Heart right ventricle (tissue), 16 donors: ENCODE data around the gene PRKAG2. TPM values are rescaled to one million over a fixed set of nuclear protein-coding genes. Genes with fewer than 3 reads are reported as not detected.

Source experiments
- ATAC-seq, 8 donors: fragments of 200-7000 bp; cut with Tn5 transposase; one replicate each; pipeline ENCODE4 v1.9.1; 2020; ENCODE audit warnings: mild to moderate bottlenecking in 8 of 8, moderate library complexity in 8 of 8, moderate number of reproducible peaks in 1 of 8
- DNase-seq, 2 donors: peaks; one replicate each; pipeline ENCODE4 v3.0.0-alpha.2; 2020
- H3K27ac ChIP-seq, 10 donors: fragments of 200-600 bp; sonication (generic) in 2 of 10; one replicate each; pipeline versions ENCODE4 v1.5.0 to v1.8.0; 2020 to 2022; ENCODE audit warnings: mild to moderate bottlenecking in 3 of 10
- H3K27me3 ChIP-seq, 7 donors: fragments of 200-600 bp; one replicate each; pipeline ENCODE4 v1.8.0; 2021 to 2022; ENCODE audit warnings: mild to moderate bottlenecking in 2 of 7
- H3K36me3 ChIP-seq, 9 donors: fragments of 200-600 bp; sonication (generic) in 1 of 9; one replicate each; pipeline versions ENCODE4 v1.5.0 to v1.8.0; 2020 to 2022; ENCODE audit warnings: mild to moderate bottlenecking in 2 of 9
- H3K4me1 ChIP-seq, 9 donors: fragments of 200-600 bp; sonication (generic) in 1 of 9; one replicate each; pipeline versions ENCODE4 v1.5.0 to v1.8.0; 2020 to 2022; ENCODE audit warnings: mild to moderate bottlenecking in 4 of 9
- H3K4me3 ChIP-seq, 10 donors: fragments of 200-600 bp; sonication (generic) in 2 of 10; one replicate each; pipeline versions ENCODE4 v1.5.0 to v1.8.0; 2020 to 2022; ENCODE audit warnings: mild to moderate bottlenecking in 7 of 10, moderate library complexity in 2 of 10
- H3K9me3 ChIP-seq, 11 donors: fragments of 200-600 bp in 10 of 11; sonication (generic) in 2 of 11; one replicate each; pipeline versions ENCODE4 v1.5.0 to v1.8.0; 2013 to 2022; ENCODE audit warnings: mild to moderate bottlenecking in 2 of 11, control low read depth in 1 of 11, moderate library complexity in 1 of 11
- WGBS, 2 donors: extraction: QIAGEN DNeasy Blood & Tissue Kit; methylation state at CpG; one replicate each; pipeline ENCODE4 v1.1.7; 2013; ENCODE audit warnings: inconsistent platforms in 1 of 2; 5-methylcytosine and 5-hydroxymethylcytosine counted together
- intact Hi-C, 10 donors: fragments of 100-400 bp; cut with DNase I; formaldehyde crosslinking; loops; one replicate each; pipeline versions ENCODE4 v1.11.1 to v1.14.2; 2022
- polyA plus RNA-seq, 2 donors: library from polyadenylated mRNA; stranded (reverse); fragments of 200-250 nt; gene quantifications; one replicate each; pipeline ENCODE4 v1.2.3, GENCODE V29; 2013
- total RNA-seq, 10 donors: library from RNA; stranded (reverse); fragmentation: NEBNext Ultra II Directional in 3 of 10; extraction: Animal tissue kit (Norgen Biotek cat#: 25700) in 3 of 10; gene quantifications; one replicate each; pipeline versions ENCODE4 v1.2.1 to v1.2.4, GENCODE V29; 2021 to 2023
- TF ChIP-seq, protein P1 (sequence below), 9 donors: fragments of 200-600 bp; sonication (generic) in 2 of 9; IDR thresholded peaks; one replicate each; pipeline versions ENCODE4 v1.5.0 to v1.8.0; 2021 to 2022; ENCODE audit warnings: antibody characterized with exemption in 9 of 9, mild to moderate bottlenecking in 5 of 9, moderate library complexity in 1 of 9
- donor health status: Arrhythmogenic right ventricular cardiomyopathy.
- donor health status: ischemic (EF 13 %, LVEDD 7.1; RV severe dilation, severe dysfunction).
- donor health status: healthy with polysubstance abuse.
- donor health status: DM: no; HTN: yes; CAD: no.
- donor health status: DM: no; HTN: no; CAD: no.
- donor health status: ischemic (EF 25% LVEDD 6.9; RV normal size, moderate dysfunction).
- donor health status: ischemic (EF 25% LVEDD 5.7; RV mildly dilated, moderate dysfunction).
- donor health status: healthy.
- donor health status: DM: yes; HTN: yes; CAD: no.
- donor health status: Ischemic cardiomyopathy.
- donor health status: ischemic (EF 35%, LVEDD 5.7; RV mildly dilated, moderate dysfunction).
- donor health status: nonischemic (EF 11% LVEDD 7.7; RV severe dilation, severe dysfunction).
- donor health status: DM: yes; HTN: yes; CAD: no.
- donor health status: PGD.
- donor health status: ischemic (EF 29% LVEDD 5.4; RV normal size, mild dysfunction).
- donor health status: nonischemic (EF 23%, LVEDD 6.1; RV moderate dilation, normal function).

PRKAG2 gene
- total and polyA plus RNA-seq, 12 donors = 52.4 to 156 (median 114) TPM

DNA sequence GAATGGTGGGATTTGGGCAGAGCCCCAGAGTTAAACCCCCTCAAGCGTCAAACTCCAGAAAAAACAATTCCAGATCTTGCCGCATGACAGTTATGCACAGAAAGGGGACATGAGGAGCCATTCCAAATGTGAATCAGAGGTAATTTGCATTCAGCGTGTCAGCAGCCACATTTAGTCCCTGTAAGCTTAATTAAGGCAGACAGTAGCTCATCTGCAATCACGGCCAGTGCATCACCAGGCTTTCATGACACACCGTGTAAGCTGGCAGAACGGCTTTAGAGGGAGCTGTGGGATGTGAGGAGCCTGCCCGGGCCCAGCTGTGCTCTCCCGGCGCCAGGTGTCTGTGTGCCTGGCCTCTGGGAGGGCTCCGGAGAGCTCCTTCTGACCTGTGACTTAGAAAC lies 18.7 kb upstream of the PRKAG2 start:
- intact Hi-C loops = no loop called here

DNA sequence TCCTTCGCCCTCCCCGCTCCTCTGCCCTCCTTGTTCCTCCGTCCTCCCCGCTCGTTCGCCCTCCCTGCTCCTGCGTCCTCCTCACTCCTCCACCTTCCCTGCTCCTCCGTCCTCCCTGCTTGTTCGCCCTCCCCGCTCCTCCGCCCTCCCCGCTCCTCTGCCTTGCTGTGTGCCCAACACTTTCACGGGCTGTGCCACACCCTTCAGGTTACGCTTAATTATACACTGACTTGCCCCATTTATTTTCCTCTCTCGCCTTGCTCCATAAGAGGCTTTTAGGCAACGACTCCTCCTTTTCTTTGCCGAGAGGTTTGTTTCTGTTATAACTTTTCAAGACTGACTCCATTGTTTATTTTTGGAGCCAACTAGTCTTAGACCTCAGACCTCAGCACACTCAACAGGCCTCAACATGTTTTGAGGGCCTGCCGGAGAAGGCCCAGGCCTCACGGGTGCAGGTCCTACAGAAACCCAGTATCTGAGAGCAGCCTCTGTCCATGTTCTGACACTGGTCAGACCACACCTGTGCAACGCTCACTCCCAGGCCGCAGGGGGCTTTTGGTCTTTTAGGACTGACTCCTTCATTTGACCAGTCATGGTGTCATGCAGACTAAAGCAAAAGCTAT lies 18.2 kb upstream of the PRKAG2 start:
- no peak overlapping the region for H3K4me3 ChIP-seq
- H3K27me3 ChIP-seq = peaks cover 0 to 43% (median 17%) of the 10 kb centered on the region in 7 donors
- WGBS, 2 donors = 87 to 90% methylated on average over 21 of the region's 21 CpGs
- no peaks in the 10 kb centered on the region for H3K9me3 ChIP-seq
- no peaks in the 10 kb centered on the region for H3K36me3 ChIP-seq
- H3K27ac ChIP-seq = no peak overlapping the region
- DNase-seq = no peak
- ATAC-seq = no peak
- TF ChIP-seq, protein P1, sequence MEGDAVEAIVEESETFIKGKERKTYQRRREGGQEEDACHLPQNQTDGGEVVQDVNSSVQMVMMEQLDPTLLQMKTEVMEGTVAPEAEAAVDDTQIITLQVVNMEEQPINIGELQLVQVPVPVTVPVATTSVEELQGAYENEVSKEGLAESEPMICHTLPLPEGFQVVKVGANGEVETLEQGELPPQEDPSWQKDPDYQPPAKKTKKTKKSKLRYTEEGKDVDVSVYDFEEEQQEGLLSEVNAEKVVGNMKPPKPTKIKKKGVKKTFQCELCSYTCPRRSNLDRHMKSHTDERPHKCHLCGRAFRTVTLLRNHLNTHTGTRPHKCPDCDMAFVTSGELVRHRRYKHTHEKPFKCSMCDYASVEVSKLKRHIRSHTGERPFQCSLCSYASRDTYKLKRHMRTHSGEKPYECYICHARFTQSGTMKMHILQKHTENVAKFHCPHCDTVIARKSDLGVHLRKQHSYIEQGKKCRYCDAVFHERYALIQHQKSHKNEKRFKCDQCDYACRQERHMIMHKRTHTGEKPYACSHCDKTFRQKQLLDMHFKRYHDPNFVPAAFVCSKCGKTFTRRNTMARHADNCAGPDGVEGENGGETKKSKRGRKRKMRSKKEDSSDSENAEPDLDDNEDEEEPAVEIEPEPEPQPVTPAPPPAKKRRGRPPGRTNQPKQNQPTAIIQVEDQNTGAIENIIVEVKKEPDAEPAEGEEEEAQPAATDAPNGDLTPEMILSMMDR (IDR thresholded peaks at IDR 0.05) = no peak
- peaks cover 0 to 14% (median 5%) of the 10 kb centered on the region in 9 donors for H3K4me1 ChIP-seq
- intact Hi-C loops = no loop called here

More for the DNA sequence above, 18.7 kb upstream of the PRKAG2 start:
- WGBS, 2 donors = 86 to 88% methylated on average over 10 of the region's 10 CpGs
- DNase-seq = no peak
- Histone ChIP-seq H3K27ac (no peak overlapping the region), H3K4me3 (no peak overlapping the region), H3K9me3 (no peaks in the 10 kb centered on the region), H3K36me3 (no peaks in the 10 kb centered on the region), H3K27me3 (peaks cover 0 to 43% (median 13%) of the 10 kb centered on the region in 7 donors), H3K4me1 (peaks cover 0 to 13% (median 5%) of the 10 kb centered on the region in 9 donors)
- no peak for ATAC-seq
- TF ChIP-seq, protein P1 (IDR thresholded peaks at IDR 0.05) = no peak

DNA sequence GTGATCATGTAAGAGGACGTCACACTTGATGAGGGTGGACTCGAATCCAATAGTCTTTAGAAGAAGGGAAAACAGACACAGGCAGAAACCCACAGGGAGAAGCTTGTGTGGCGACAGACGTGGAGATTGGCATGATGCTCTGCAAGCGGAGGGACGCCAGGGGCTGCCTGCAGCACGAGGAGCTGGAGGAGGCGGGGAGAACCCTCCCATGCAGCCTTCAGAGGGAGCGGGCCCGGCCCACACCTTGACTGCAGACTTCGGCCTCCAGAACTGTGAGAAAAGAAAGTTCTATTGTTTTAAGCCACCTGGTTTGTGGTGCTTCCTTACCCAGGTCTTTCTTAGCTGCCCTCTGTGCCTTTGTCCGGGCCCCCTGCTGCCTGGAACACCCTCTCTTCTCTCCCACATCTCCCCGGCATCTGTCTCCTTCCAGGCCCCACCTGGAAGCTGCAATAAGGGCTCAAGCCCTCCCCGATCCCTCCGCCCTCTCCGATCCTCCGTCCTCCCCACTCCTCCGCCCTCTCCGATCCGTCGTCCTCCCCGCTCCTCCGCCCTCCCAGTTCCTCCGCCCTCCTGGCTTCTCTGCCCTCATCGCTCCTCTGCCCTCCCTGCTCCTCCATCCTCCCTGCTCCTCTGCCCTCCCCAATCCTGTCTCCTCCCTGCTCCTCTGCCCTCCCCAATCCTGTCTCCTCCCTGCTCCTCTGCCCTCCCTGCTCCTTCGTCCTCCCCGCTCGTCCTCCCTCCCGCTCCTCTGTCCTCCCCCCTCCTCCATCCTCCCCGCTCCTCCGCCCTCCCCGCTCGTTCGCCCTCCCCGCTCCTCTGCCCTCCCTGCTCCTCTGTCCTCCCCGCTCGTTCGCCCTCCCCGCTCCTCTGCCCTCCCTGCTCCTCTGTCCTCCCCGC lies 17.4 kb upstream of the PRKAG2 start:
- Histone ChIP-seq H3K4me3 (no peak overlapping the region), H3K27ac (no peak overlapping the region), H3K9me3 (no peaks in the 10 kb centered on the region), H3K36me3 (no peaks in the 10 kb centered on the region), H3K27me3 (peaks cover 0 to 37% (median 14%) of the 10 kb centered on the region in 7 donors), H3K4me1 (peaks cover 0 to 14% (median 5%) of the 10 kb centered on the region in 9 donors)
- TF ChIP-seq, protein P1 (IDR thresholded peaks at IDR 0.05) = no peak
- DNase-seq (no peak), ATAC-seq (no peak)
- WGBS, 2 donors = 86 to 89% methylated on average over 39 to 40 of the region's 40 CpGs
- intact Hi-C loops = no loop called here

GRCh38 chr7:151893405-151893923 lies 16.5 kb upstream of the PRKAG2 start:
- Histone ChIP-seq H3K27me3 (peaks cover 0 to 29% (median 12%) of the 10 kb centered on the region in 7 donors), H3K4me3 (no peak overlapping the region), H3K9me3 (no peaks in the 10 kb centered on the region), H3K27ac (no peak overlapping the region), H3K36me3 (no peaks in the 10 kb centered on the region), H3K4me1 (peaks cover 0 to 14% (median 5%) of the 10 kb centered on the region in 9 donors)
- intact Hi-C loops = no loop called here
- TF ChIP-seq, protein P1 (IDR thresholded peaks at IDR 0.05) = no peak
- DNase-seq (no peak), ATAC-seq (no peak)
- 79 to 84% methylated on average over 9 of the region's 9 CpGs for WGBS, 2 donors
